Hepatocyte (in vitro differentiated cells): ENCODE results near the gene SPATS2.

Source experiments
- EZH2 ChIP-seq: fragments of 200-600 bp; sonication (generic); IDR thresholded peaks from 2 replicates; pipeline ENCODE4 v1.6.1; 2016; ENCODE audit warnings: antibody characterized with exemption, mild to moderate bottlenecking, borderline replicate concordance
- EZH2phosphoT487 ChIP-seq: fragments of 200-600 bp; sonication (generic); IDR thresholded peaks from one replicate; pipeline ENCODE4 v1.6.1; 2018; ENCODE audit warnings: antibody characterized with exemption, mild to moderate bottlenecking, low read depth, moderate library complexity; ENCODE audit not compliant: unreplicated experiment, severe bottlenecking
- TF ChIP-seq, protein P1 (sequence below): fragments of 200-600 bp; sonication (generic); IDR thresholded peaks from 2 replicates; pipeline ENCODE4 v1.5.1; 2016; ENCODE audit warnings: antibody characterized with exemption, mild to moderate bottlenecking; ENCODE audit not compliant: poor library complexity

DNA sequence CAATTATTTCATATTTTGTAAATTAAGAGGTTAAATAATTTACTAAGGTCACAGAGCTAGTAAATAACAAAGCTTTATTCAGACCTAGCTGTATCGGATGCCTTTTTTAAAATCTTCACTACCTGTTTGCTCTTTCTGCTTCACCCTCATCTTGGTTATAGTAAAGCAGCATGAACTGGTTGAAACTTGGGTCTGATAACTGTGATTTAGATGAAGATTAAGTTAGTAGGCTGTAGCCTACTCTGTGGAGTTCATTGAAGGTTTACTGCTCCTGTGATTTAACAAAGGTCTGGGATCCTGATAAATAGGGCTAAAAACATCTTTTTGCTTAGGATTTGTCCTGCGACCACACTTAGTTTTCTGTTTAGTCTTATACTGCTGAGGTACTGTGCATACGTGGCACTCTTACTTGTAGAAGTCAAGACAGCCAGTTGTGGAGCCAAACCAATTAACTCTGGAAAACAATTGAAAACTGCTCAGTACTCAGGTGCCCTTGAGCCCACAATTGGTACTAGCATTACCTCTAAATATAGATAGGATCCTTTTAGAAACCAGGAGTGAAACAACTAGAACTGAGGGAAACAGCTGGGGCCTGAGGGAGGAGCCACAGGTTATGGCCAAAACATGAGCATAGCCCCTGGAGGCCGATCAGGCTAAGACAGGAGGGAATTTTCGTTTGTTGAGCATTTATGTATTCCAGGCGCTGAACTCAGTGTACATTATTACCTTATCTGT, 2.3 kb downstream of the SPATS2 start:
- TF ChIP-seq, protein P1, sequence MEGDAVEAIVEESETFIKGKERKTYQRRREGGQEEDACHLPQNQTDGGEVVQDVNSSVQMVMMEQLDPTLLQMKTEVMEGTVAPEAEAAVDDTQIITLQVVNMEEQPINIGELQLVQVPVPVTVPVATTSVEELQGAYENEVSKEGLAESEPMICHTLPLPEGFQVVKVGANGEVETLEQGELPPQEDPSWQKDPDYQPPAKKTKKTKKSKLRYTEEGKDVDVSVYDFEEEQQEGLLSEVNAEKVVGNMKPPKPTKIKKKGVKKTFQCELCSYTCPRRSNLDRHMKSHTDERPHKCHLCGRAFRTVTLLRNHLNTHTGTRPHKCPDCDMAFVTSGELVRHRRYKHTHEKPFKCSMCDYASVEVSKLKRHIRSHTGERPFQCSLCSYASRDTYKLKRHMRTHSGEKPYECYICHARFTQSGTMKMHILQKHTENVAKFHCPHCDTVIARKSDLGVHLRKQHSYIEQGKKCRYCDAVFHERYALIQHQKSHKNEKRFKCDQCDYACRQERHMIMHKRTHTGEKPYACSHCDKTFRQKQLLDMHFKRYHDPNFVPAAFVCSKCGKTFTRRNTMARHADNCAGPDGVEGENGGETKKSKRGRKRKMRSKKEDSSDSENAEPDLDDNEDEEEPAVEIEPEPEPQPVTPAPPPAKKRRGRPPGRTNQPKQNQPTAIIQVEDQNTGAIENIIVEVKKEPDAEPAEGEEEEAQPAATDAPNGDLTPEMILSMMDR: peak; percentile 31
- no peak for TF ChIP-seq EZH2
- TF ChIP-seq EZH2phosphoT487: no peak
